SU-DHL-6 (cell line): ENCODE data around the gene SLC6A5.

Experiments
- H2AFZ ChIP-seq: fragments of 200-600 bp; sonication (generic); 2 replicates; pipeline ENCODE4 v1.6.1; 2014; ENCODE audit warnings: low read depth, mild to moderate bottlenecking, moderate library complexity, mixed read lengths, antibody characterized with exemption, low read length; ENCODE audit not compliant: severe bottlenecking
- H3F3A ChIP-seq: fragments of 200-600 bp; shearing (Covaris generic); 2 replicates; pipeline ENCODE4 v1.6.0; 2016; ENCODE audit warnings: antibody characterized with exemption, mild to moderate bottlenecking; ENCODE audit not compliant: insufficient read depth
- H3K27ac ChIP-seq: fragments of 200-600 bp; sonication (generic); 2 replicates; pipeline ENCODE4 v1.5.1; 2016; ENCODE audit warnings: low read depth, mild to moderate bottlenecking, low read length, moderate library complexity, mixed read lengths
- H3K27me3 ChIP-seq: fragments of 200-600 bp; sonication (generic), shearing (Covaris generic); 2 replicates; pipeline ENCODE4 v1.6.0; 2014; ENCODE audit warnings: mild to moderate bottlenecking, low read length
- H3K36me3 ChIP-seq: fragments of 200-600 bp; sonication (generic); 2 replicates; pipeline ENCODE4 v1.6.1; 2014; ENCODE audit warnings: mild to moderate bottlenecking, low read length, mixed read lengths
- H3K4me2 ChIP-seq: fragments of 300-600, 200-600 bp; shearing (Covaris generic), sonication (generic); 2 replicates; pipeline ENCODE4 v1.6.0; 2014; ENCODE audit warnings: low read length, low read depth, mild to moderate bottlenecking; ENCODE audit not compliant: poor library complexity, severe bottlenecking
- H3K4me3 ChIP-seq: fragments of 200-600 bp; sonication (generic); 2 replicates; pipeline ENCODE4 v1.5.1; 2014; ENCODE audit warnings: antibody characterized with exemption, low read length, mild to moderate bottlenecking, mixed read lengths; ENCODE audit not compliant: insufficient read depth, poor library complexity, severe bottlenecking
- H3K79me2 ChIP-seq: fragments of 200-600 bp; sonication (generic); 2 replicates; pipeline ENCODE4 v1.6.1; 2014; ENCODE audit warnings: mild to moderate bottlenecking, low read length, moderate library complexity; ENCODE audit not compliant: insufficient read depth
- H3K9ac ChIP-seq: fragments of 200-600 bp; sonication (generic); 2 replicates; pipeline ENCODE4 v1.7.0; 2014; ENCODE audit warnings: mild to moderate bottlenecking, low read length
- H3K9me2 ChIP-seq: fragments of 200-600 bp; sonication (generic); replicated peaks from 2 replicates; pipeline ENCODE4 v1.6.1; 2014; ENCODE audit warnings: low read length; ENCODE audit not compliant: insufficient read depth
- H3K9me3 ChIP-seq: fragments of 200-600 bp; sonication (generic); 2 replicates; pipeline ENCODE4 v1.6.1; 2014; ENCODE audit warnings: low read length, mixed read lengths; ENCODE audit not compliant: insufficient read depth
- H4K20me1 ChIP-seq: fragments of 200-600 bp; sonication (generic); 2 replicates; pipeline ENCODE4 v1.6.1; 2014; ENCODE audit warnings: low read depth, mild to moderate bottlenecking, antibody characterized with exemption, low read length, moderate library complexity, mixed read lengths
- EZH2phosphoT487 ChIP-seq: fragments of 200-600 bp; sonication (generic), shearing (Covaris generic); conservative IDR thresholded peaks from 2 replicates; pipeline ENCODE4 v1.6.1; 2018; ENCODE audit warnings: mild to moderate bottlenecking, antibody characterized with exemption, low read length, moderate library complexity, mixed read lengths
- TF ChIP-seq, protein P1 (sequence below): fragments of 200-600 bp; sonication (generic); IDR thresholded peaks from one replicate; pipeline ENCODE4 v1.5.1; 2017; ENCODE audit warnings: antibody characterized with exemption, mild to moderate bottlenecking, low read length, moderate library complexity; ENCODE audit not compliant: insufficient read depth, poor library complexity, severe bottlenecking

SLC6A5 gene

DNA sequence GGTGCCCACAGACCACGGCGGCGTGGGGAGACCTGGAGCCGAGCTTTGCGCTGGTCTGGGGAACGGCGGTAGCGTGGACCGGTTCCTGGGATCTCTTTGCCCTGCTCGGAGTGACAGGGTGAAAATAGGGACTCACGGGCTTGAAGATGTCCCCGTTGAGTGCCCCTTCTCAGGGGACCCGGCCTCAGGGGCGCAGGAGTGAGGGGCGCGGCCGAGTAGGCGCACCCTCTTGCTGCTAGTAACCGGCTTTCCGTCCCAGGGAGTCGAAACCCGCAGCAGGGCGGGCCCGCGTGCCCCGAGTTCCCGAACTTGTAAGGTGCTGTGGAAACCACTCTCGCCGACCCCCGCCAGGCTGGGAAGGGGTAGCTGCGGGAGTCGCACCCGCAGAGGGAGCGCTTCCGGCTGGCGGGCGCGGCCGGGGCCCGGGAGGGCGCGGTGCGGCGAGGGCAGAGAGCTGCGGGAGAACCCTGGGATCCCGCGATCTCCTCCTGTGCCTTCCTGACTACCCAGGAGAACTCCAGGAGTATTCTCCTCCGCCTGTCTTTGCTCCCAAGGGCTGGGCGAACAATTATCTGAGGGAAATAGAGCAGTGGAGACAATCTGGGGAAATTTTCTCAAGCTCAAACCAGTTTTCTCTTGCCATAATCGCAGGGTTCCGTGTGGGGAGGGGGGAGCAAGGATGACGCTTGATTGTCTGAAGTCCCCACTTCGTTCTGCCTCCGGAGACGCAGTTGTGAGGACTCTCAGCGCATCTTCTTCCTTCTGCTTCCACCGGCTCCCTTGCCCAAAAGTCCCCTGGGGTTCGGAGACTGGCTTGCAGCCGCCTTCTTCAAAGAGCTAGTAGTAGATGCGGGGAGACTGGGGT is 70.6 kb downstream of the SLC6A5 start:
- Histone ChIP-seq H3K4me2 (no peak overlapping the region), H3K27ac (no peak overlapping the region), H2AFZ (no peak overlapping the region), H3K9me3 (no peaks in the 10 kb centered on the region), H3F3A (no peaks in the 10 kb centered on the region), H3K27me3 (no peaks in the 10 kb centered on the region), H3K9ac (no peak overlapping the region), H3K4me3 (no peak overlapping the region), H4K20me1 (no peaks in the 10 kb centered on the region), H3K9me2 (no peaks in the 10 kb centered on the region), H3K36me3 (no peaks in the 10 kb centered on the region), H3K79me2 (no peaks in the 10 kb centered on the region)
- TF ChIP-seq, protein P1, sequence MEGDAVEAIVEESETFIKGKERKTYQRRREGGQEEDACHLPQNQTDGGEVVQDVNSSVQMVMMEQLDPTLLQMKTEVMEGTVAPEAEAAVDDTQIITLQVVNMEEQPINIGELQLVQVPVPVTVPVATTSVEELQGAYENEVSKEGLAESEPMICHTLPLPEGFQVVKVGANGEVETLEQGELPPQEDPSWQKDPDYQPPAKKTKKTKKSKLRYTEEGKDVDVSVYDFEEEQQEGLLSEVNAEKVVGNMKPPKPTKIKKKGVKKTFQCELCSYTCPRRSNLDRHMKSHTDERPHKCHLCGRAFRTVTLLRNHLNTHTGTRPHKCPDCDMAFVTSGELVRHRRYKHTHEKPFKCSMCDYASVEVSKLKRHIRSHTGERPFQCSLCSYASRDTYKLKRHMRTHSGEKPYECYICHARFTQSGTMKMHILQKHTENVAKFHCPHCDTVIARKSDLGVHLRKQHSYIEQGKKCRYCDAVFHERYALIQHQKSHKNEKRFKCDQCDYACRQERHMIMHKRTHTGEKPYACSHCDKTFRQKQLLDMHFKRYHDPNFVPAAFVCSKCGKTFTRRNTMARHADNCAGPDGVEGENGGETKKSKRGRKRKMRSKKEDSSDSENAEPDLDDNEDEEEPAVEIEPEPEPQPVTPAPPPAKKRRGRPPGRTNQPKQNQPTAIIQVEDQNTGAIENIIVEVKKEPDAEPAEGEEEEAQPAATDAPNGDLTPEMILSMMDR = no peak
- no peak for TF ChIP-seq EZH2phosphoT487

DNA sequence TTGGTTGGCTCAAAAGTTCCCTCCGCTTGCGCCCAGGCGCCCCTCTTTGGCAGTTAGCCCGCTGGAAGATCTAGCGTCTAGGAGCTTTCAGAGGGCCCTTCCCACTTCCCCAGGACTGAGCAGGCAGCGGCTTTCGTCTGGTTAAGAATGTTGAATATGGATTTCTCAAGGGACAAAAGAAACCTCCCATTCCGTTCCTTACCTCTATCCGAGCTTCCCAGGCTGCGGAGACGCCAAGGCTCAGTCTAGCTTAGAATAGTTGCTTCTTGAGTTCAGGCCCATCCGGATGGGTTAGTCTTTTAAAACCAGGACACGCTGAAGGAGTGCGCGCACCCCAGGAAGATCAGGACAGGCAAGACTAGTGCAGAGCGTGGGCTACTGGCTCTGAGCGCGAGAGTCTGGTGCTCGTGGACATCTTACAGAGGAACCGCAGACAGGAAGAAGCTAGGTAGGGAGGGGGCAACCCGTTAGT is 71.6 kb downstream of the SLC6A5 start:
- no peak overlapping the region for H2AFZ ChIP-seq
- no peak overlapping the region for H3K4me2 ChIP-seq
- H3K79me2 ChIP-seq = no peaks in the 10 kb centered on the region
- H3K4me3 ChIP-seq = no peak overlapping the region
- no peaks in the 10 kb centered on the region for H4K20me1 ChIP-seq
- no peaks in the 10 kb centered on the region for H3K9me2 ChIP-seq
- H3K9ac ChIP-seq = no peak overlapping the region
- H3F3A ChIP-seq = no peaks in the 10 kb centered on the region
- no peaks in the 10 kb centered on the region for H3K9me3 ChIP-seq
- H3K36me3 ChIP-seq = no peaks in the 10 kb centered on the region
- H3K27ac ChIP-seq = no peak overlapping the region
- TF ChIP-seq EZH2phosphoT487 = no peak
- TF ChIP-seq, protein P1 = no peak
- H3K27me3 ChIP-seq = no peaks in the 10 kb centered on the region

DNA sequence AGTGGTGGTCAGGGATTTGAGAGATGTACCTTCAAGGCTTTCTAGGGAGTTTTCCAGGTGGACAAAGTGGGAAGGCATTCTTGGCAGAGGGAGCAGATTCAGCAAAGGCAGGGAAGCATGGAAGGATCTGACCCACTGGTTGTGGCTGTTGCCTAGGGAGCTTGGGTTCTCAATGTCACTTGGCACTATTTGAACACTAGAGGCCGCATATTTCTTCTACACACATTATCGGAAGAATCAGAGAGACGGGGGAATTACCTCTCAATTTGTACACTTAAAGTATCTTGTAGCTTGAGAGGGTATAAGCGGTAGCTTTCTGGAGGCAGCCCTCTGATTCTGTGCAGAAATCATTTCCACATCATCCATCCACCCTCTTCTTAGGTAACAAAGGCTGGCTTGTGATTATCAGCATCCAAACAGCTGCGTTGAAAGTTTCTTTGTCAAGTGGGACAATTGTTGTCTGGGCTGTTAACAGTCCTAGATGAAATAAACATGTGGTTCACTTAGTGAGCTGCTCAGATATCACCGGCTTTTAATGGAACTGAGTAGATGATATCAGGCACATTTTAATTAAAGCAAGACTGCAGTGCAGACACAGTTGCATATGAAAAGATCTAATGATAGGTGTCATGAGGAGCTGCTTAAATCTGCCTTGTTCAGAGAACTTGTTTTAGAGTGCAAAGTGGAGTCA is 72.6 kb downstream of the SLC6A5 start:
- no peak for TF ChIP-seq EZH2phosphoT487
- TF ChIP-seq, protein P1 = no peak
- no peaks in the 10 kb centered on the region for H3K36me3 ChIP-seq
- no peaks in the 10 kb centered on the region for H3K27me3 ChIP-seq
- no peak overlapping the region for H2AFZ ChIP-seq
- no peak overlapping the region for H3K4me3 ChIP-seq
- H4K20me1 ChIP-seq = no peaks in the 10 kb centered on the region
- no peak overlapping the region for H3K9ac ChIP-seq
- no peaks in the 10 kb centered on the region for H3K9me2 ChIP-seq
- H3K9me3 ChIP-seq = no peaks in the 10 kb centered on the region
- H3K79me2 ChIP-seq = no peaks in the 10 kb centered on the region
- no peaks in the 10 kb centered on the region for H3F3A ChIP-seq
- no peak overlapping the region for H3K4me2 ChIP-seq
- H3K27ac ChIP-seq = no peak overlapping the region
